Breast epithelium (tissue), 4 donors: ENCODE data around the gene PTGS2. TPM values are rescaled to one million over a fixed set of nuclear protein-coding genes. Genes with fewer than 3 reads are reported as not detected.

ENCODE experiments used
- DNase-seq, 2 donors: peaks; one replicate each; pipeline ENCODE4 v3.0.0-alpha.2; 2019; ENCODE audit warnings: low spot score in 2 of 2
- H3K27ac ChIP-seq, 2 donors: fragments of 200-600 bp; sonication (generic) in 1 of 2; one replicate each; pipeline ENCODE4 v1.5.1; 2016 to 2019; ENCODE audit warnings: mild to moderate bottlenecking in 1 of 2
- H3K27me3 ChIP-seq, 2 donors: fragments of 200-600 bp; sonication (generic) in 1 of 2; one replicate each; pipeline versions ENCODE4 v1.5.1 to v1.6.0; 2017 to 2019; ENCODE audit warnings: control low read depth in 1 of 2, mild to moderate bottlenecking in 1 of 2
- H3K36me3 ChIP-seq: fragments of 200-600 bp; one replicate; pipeline ENCODE4 v1.5.1; 2019
- H3K4me1 ChIP-seq, 2 donors: fragments of 200-600 bp; sonication (generic); one replicate each; pipeline ENCODE4 v1.5.1; 2016 to 2019; ENCODE audit warnings: control low read depth in 1 of 2
- H3K4me3 ChIP-seq, 3 donors: fragments of 200-600 bp; sonication (generic); 1 replicate in 2 of 3; 2 replicates in 1 of 3; pipeline ENCODE4 v1.5.1; 2016 to 2019; ENCODE audit warnings: mild to moderate bottlenecking in 3 of 3, moderate library complexity in 2 of 3
- H3K9me3 ChIP-seq, 2 donors: fragments of 200-600 bp; sonication (generic) in 1 of 2; one replicate each; pipeline ENCODE4 v1.5.1; 2016 to 2019; ENCODE audit warnings: control low read depth in 1 of 2
- POLR2A ChIP-seq: fragments of 450-650 bp; IDR thresholded peaks from one replicate; pipeline ENCODE4 v1.6.1; 2016; ENCODE audit warnings: antibody characterized with exemption, mild to moderate bottlenecking, moderate library complexity
- POLR2AphosphoS5 ChIP-seq, 3 donors: sonication (generic); formaldehyde crosslinking; IDR thresholded peaks; one replicate each; pipeline ENCODE4 v1.6.1; 2017; ENCODE audit warnings: antibody characterized with exemption in 3 of 3
- intact Hi-C: fragments of 100-400 bp; cut with DNase I; formaldehyde crosslinking; loops from one replicate; pipeline ENCODE4 v1.15.1; 2023; ENCODE audit warnings: low total_unique reads
- total RNA-seq, 3 donors: library from RNA; depleted of rRNA; stranded (reverse); fragments of >200 nt; gene quantifications; one replicate each; pipeline ENCODE4 v1.1.0, GENCODE V29; 2016
- TF ChIP-seq, protein P1 (sequence below), 3 donors: fragments of 450-650 bp; IDR thresholded peaks; one replicate each; pipeline ENCODE4 v1.5.1; 2016 to 2017; ENCODE audit warnings: antibody characterized with exemption in 3 of 3, mild to moderate bottlenecking in 3 of 3, moderate library complexity in 3 of 3

The PTGS2 gene
- total RNA-seq, 3 donors from 2014 or later: 1.3 to 7.6 (median 1.6) TPM

DNA sequence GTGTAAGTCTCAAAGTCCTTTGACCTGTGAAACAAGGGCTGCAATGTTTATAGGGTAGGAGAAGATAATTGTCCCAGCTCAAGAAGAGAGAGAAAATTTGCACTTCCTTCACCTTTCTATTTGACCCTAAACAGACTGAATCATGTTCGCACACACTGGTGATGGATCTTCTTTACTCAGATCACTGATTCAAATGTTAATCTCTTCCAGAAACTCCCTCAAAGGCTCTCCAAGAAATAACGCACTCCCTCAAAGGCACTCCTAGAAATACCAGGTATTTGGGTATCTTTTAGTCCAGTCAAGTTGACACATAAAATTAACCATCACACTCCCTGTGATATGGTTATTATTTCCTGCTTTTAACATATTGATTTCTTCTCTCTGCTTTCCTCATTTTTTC, 30.5 kb upstream of the PTGS2 start:
- Histone ChIP-seq H3K27ac (no peak overlapping the region), H3K4me3 (no peak overlapping the region), H3K36me3 (no peaks in the 10 kb centered on the region), H3K27me3 (no peaks in the 10 kb centered on the region), H3K4me1 (no peaks in the 10 kb centered on the region), H3K9me3 (no peaks in the 10 kb centered on the region)
- TF ChIP-seq, protein P1, sequence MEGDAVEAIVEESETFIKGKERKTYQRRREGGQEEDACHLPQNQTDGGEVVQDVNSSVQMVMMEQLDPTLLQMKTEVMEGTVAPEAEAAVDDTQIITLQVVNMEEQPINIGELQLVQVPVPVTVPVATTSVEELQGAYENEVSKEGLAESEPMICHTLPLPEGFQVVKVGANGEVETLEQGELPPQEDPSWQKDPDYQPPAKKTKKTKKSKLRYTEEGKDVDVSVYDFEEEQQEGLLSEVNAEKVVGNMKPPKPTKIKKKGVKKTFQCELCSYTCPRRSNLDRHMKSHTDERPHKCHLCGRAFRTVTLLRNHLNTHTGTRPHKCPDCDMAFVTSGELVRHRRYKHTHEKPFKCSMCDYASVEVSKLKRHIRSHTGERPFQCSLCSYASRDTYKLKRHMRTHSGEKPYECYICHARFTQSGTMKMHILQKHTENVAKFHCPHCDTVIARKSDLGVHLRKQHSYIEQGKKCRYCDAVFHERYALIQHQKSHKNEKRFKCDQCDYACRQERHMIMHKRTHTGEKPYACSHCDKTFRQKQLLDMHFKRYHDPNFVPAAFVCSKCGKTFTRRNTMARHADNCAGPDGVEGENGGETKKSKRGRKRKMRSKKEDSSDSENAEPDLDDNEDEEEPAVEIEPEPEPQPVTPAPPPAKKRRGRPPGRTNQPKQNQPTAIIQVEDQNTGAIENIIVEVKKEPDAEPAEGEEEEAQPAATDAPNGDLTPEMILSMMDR (IDR thresholded peaks at IDR 0.05): no peak
- TF ChIP-seq POLR2A (no peak), POLR2AphosphoS5 (IDR thresholded peaks at IDR 0.05) (no peak)
- intact Hi-C loops: loop anchor here (5.0 kb wide), 1 partner anchor 362 kb away; no protein-coding TSS in a partner anchor
- DNase-seq: no peak

DNA sequence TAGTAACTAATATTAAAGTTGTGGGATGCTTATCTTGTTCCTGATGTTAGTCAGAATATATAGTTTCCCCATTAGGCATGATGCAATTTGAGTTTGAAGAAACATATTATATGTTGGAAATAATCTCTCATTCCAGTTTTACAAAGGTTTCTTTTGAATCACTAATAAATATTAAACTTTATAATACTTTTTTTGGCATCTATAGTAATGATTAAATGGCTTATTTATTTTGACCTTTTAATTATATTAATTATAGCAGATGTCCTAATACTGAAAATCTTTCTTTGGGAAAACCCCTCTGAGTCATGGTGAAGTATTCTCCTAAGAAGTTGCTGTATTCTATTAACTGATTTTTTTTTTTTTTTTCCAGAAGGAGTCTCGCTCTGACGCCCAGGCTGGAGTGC, 28.5 kb upstream of the PTGS2 start:
- intact Hi-C loops: no loop called here
- no peak for TF ChIP-seq POLR2A
- no peak for TF ChIP-seq POLR2AphosphoS5 (IDR thresholded peaks at IDR 0.05)
- TF ChIP-seq, protein P1 (IDR thresholded peaks at IDR 0.05): no peak
- H3K27ac ChIP-seq: no peak overlapping the region
- no peaks in the 10 kb centered on the region for H3K27me3 ChIP-seq
- DNase-seq: no peak
- H3K9me3 ChIP-seq: no peaks in the 10 kb centered on the region
- H3K36me3 ChIP-seq: no peaks in the 10 kb centered on the region
- H3K4me3 ChIP-seq: no peak overlapping the region
- no peaks in the 10 kb centered on the region for H3K4me1 ChIP-seq

DNA sequence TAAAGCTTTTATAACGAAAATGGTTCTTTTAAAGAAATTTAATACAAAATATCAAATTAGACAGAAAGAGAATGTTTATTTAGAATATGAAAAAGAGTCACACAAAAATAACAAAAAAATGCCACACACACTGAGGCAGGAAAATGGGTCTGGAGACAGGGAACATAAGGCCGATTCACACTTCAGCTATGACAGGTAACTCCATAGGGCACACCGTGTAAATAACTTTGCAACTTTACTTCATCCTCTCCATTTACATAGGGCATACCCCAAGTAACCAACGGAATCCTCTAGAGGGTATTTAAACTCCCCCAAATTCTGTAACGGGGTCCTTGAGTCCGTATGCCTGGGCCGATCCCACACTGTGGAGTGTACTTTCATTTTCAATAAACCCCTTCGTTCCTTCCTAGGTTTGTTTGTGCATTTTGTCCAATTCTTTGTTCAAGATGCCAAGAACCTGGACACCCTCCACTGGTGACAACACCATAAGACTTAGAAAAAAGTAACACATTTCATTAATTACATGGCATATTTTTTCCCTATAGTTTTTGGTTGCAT, 23.1 kb upstream of the PTGS2 start:
- no peaks in the 10 kb centered on the region for H3K27me3 ChIP-seq
- H3K4me3 ChIP-seq: no peak overlapping the region
- intact Hi-C loops: no loop called here
- no peaks in the 10 kb centered on the region for H3K4me1 ChIP-seq
- no peaks in the 10 kb centered on the region for H3K36me3 ChIP-seq
- no peak for DNase-seq
- no peaks in the 10 kb centered on the region for H3K9me3 ChIP-seq
- no peak overlapping the region for H3K27ac ChIP-seq
- TF ChIP-seq, protein P1 (IDR thresholded peaks at IDR 0.05): no peak
- TF ChIP-seq POLR2A (no peak), POLR2AphosphoS5 (IDR thresholded peaks at IDR 0.05) (no peak)

DNA sequence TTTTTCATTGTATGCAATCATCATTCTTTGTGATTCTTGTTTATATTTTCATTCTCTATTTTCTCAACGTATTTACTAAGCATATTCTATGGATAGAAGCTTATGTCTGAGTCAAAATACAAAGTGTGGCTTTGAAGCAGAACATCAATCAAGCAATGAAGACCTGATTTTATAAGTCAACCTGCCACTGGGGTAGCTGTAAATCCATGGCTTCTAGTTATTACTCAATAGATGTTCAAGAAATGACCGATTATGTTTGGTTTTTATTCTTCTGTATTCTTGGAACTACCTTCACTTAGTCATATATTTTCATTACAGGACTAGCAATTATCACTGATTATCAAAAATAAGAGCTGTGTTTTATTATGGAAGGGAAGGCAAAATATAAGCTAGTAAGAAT, 20.5 kb upstream of the PTGS2 start:
- no peaks in the 10 kb centered on the region for H3K9me3 ChIP-seq
- no peak overlapping the region for H3K4me3 ChIP-seq
- no peaks in the 10 kb centered on the region for H3K4me1 ChIP-seq
- intact Hi-C loops: no loop called here
- H3K36me3 ChIP-seq: no peaks in the 10 kb centered on the region
- H3K27me3 ChIP-seq: no peaks in the 10 kb centered on the region
- DNase-seq: no peak
- TF ChIP-seq, protein P1 (IDR thresholded peaks at IDR 0.05): no peak
- TF ChIP-seq POLR2AphosphoS5 (IDR thresholded peaks at IDR 0.05) (no peak), POLR2A (no peak)
- H3K27ac ChIP-seq: no peak overlapping the region

DNA sequence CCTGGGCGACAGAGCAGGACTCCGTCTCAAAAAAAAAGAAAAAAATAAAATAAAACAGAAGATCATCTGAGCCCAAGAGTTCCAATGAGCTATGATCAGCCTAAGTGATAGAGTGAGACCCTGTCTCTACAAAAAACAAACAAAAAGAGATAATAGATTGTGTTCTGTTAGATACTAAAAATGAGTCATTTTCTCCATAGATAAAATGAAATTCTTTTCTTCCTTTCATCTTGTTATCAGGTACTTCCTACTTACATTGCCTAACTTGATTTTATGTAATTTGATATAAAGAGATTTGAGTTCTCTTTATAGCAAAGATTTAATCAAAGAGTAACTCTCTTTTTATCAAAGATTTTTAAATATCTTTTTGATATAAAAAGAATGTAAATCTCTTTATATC, 19.3 kb upstream of the PTGS2 start:
- Histone ChIP-seq H3K9me3 (no peaks in the 10 kb centered on the region), H3K36me3 (no peaks in the 10 kb centered on the region), H3K27me3 (no peaks in the 10 kb centered on the region), H3K4me3 (no peak overlapping the region), H3K27ac (no peak overlapping the region), H3K4me1 (no peaks in the 10 kb centered on the region)
- intact Hi-C loops: no loop called here
- no peak for DNase-seq
- TF ChIP-seq POLR2AphosphoS5 (IDR thresholded peaks at IDR 0.05) (no peak), POLR2A (no peak)
- TF ChIP-seq, protein P1 (IDR thresholded peaks at IDR 0.05): no peak
